ENCODE measurements around the gene SERINC3.

Gene SERINC3

GRCh38 chr20:44461142-44461802 lies 60.6 kb downstream of the SERINC3 start:
- no peak for FAIRE-seq

- FAIRE-seq, result peak; percentile 55
Measured at GRCh38 chr20:44460795-44461141, 61.1 kb downstream of the SERINC3 start.

- FAIRE-seq, result no peak
Measured at GRCh38 chr20:44459271-44459670, 62.6 kb downstream of the SERINC3 start.

GRCh38 chr20:44457016-44457415 lies 64.9 kb downstream of the SERINC3 start:
- no peak for FAIRE-seq

- no peak for FAIRE-seq
Measured at GRCh38 chr20:44456611-44457010, 65.3 kb downstream of the SERINC3 start.

GRCh38 chr20:44455126-44455525 lies 66.7 kb downstream of the SERINC3 start:
- FAIRE-seq, result no peak

GRCh38 chr20:44454306-44454963 lies 67.4 kb downstream of the SERINC3 start:
- no peak for FAIRE-seq

- FAIRE-seq, result no peak
Measured at GRCh38 chr20:44450903-44451450, 70.9 kb downstream of the SERINC3 start.

- no peak for FAIRE-seq
Measured at GRCh38 chr20:44450281-44450889, 71.5 kb downstream of the SERINC3 start.

- no peak for FAIRE-seq
Measured at GRCh38 chr20:44449864-44450263, 72.0 kb downstream of the SERINC3 start.

- FAIRE-seq, result no peak
Measured at GRCh38 chr20:44448753-44449546, 72.9 kb downstream of the SERINC3 start.

- FAIRE-seq, result no peak
Measured at GRCh38 chr20:44447827-44448419, 73.9 kb downstream of the SERINC3 start.

Measured in A204.1 (cell line).